HG03280 (cell line): Measurements from ENCODE around the gene FAM229A.
A peak's percentile ranks its signal among the peaks of the same experiment; 100 is the strongest.
"Not testable (repeated sequence)": the region's sequence is repeated elsewhere in the genome, so short reads cannot be mapped to it uniquely, and the experiment has no call there.

Experiments
- ATAC-seq: cut with Tn5 transposase; IDR thresholded peaks from one replicate; pipeline ENCODE4 v1.9.1; 2021; ENCODE audit warnings: mild to moderate bottlenecking, moderate library complexity; ENCODE audit not compliant: unreplicated experiment

FAM229A gene

DNA sequence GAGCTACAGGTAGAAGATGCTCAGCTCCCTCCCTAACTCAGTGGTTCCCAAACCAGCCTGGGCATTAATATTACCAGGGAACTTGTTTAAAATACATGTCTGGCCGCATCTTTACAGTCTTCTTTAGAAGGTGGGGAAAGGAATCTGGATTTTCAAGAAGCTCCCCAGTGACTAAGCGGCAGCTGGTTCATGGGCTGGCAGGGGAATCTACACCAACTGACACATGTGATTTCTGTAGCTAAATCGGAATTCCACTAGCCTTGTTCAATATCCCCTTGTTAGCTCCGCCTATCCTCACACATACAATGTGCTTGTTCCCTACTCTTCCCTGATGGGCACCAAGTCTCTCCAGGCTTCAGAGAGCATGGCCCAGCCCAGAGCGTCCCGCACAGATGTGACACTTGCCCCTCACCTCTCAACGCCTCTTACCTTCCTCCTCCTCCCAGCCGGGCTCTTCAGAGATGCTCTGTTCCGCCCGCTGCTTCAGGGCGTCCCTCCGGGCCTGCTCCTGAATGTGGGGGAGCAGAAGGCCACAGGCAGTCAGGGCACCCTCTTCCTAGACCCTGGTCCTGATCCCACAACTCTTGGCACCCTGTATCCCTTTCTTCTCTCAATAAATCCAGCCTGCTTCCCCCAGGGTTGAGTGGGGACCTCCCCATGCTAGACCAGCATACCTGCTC, 15.4 kb upstream of the FAM229A start:
- ATAC-seq = no peak

DNA sequence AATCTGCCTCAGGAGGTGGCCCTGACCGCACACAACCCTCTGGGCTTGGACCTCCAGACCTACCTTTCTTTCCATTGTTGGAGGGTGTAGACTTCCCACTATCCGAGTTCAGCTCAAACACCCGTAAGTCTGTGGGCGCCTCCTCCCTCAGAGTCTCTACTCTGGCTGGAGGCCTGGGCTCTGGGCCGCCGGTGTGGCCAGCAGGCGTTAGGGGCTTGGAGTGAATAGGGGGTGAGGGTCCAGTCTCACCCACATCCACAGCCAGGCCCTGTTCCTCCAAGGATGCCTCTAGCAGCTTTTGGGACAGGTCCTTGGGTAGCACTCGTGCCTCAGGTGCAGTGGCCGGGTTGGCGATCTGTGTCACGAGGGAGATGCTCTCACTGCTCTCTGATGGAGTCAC, 13.9 kb upstream of the FAM229A start:
- ATAC-seq = no peak

DNA sequence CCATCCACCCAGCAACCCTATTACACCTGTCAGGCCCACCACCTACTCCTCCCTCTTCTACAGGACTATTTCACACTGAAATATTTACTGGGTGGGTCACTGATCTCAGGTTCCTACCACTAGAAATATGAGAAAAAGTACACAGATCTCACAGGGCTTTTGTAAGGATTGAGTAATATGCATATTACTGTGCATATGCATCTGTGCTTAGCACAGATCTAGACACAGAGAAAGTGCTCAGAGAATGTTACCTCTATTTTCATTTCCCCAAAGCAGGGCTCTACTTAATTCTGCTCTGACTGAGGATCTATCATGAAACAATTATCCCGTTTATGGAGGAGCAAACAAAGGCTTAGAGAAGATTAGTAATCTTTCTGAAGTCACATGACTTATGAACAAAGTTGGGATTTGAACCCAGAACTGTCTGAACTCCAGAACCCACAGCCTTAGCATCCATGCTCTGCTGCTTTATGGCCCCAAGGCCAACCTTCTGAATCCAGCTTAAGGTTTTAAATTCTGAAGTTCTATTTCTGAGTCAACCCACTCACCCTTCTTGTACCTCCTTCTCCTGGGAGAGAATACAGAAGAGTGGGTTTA, 11.8 kb upstream of the FAM229A start:
- no peak for ATAC-seq

DNA sequence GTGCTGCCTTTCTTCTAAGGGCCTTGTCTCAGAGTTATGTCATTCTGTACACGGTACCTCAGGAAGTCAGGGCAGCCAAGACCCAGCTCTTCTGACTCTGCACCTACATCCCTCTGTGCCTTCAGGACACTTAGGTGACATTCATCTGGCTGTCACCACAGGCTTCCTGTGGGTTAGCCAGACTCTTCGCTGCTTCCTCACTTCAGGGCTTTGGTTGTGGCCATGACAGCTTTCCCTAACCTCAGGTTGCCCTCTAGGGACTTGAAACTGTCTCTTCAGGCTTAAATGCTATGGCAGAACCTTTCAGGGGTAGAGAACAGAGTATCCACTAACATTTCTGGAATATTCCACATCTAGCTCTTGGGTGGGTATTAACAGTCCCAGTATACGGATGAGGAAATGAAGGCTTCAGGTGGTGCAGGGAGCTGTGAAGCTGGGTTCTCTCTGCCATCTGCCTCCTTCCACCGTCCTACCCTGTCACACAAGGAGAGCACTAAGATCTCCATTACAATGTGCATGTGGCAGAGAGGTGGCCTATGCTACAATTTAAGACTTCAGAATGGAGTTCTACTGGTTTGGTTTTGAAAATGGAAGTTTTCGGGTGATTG, 10.0 kb upstream of the FAM229A start:
- no peak for ATAC-seq

DNA sequence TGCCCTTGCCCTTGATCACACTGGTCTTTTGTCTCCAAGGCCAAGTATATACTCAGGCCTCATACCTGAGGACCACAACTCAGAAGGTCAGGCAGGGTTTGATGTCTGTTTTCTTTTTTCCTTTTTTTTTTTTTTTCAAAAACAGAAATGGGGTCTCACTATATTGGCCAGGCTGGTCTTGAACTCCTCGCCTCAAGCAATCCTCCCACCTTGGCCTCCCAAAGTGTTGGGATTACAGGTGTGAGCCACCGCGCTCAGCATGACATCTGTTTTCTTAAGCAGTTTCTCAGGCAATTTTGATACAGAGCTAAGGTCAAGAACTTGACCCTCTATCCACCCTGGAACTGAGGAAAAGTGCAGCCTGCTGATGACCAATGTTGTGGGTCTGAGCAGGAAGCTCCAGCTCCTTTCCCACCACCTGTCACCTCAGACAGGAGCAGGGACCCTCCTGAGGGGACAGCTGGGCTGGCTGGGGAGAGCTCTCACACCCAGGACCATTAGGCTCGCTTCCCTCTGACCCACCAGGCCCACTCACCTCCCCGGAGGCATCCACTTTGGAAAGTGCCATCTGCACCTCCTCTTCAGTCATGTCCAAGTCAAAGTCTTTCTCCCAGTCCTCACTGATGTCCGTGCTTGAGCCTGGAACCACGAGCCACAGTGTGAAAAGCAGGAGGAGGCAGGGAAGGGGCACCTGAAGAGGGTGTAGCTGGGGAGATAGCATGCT, 5.8 kb upstream of the FAM229A start:
- no peak for ATAC-seq

DNA sequence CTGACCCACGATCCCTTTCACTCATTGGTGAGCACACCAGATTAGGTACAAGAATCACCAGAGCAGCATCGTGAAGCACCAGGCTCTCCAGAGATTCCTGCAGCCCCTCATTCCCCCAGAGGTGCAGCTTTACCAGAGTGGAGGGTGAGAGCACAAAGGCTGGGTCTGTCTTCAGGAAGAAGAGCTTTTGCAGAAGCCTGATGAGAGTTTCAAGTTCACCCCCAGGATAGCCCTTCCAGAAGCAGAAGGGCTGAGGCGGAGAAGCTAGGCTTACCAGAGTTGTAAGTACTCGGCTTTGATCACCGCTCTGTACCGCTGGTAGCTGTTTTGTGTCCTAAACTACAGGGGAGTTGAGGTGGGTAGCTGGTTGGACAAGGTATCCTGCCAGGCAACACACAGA, 3.2 kb upstream of the FAM229A start:
- ATAC-seq = no peak

DNA sequence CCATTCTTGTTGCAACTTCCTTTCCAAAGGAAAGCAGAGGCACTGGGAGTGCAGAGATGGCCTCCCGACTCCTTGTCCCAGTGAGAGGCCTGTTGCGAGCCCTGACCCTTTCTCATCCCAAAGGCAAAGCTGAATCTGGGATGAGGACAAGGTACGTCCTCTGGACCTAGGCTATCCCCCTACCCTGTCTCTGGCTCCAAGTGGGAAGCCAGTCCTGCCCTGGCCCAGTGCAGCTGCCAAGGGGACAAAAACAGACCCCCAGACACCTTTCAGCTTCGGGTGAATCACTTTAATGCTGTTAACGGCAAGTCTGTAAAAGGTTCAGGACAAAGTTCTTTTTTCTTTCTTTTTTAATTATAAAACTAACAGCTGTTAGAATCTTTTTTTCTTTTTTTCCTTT, 2.6 kb upstream of the FAM229A start:
- no peak for ATAC-seq

DNA sequence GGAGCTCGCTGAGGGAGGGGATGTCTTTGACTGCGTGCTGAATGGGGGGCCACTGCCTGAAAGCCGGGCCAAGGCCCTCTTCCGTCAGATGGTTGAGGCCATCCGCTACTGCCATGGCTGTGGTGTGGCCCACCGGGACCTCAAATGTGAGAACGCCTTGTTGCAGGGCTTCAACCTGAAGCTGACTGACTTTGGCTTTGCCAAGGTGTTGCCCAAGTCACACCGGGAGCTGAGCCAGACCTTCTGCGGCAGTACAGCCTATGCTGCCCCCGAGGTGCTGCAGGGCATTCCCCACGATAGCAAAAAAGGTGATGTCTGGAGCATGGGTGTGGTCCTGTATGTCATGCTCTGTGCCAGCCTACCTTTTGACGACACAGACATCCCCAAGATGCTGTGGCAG, 1.4 kb upstream of the FAM229A start:
- no peak for ATAC-seq

DNA sequence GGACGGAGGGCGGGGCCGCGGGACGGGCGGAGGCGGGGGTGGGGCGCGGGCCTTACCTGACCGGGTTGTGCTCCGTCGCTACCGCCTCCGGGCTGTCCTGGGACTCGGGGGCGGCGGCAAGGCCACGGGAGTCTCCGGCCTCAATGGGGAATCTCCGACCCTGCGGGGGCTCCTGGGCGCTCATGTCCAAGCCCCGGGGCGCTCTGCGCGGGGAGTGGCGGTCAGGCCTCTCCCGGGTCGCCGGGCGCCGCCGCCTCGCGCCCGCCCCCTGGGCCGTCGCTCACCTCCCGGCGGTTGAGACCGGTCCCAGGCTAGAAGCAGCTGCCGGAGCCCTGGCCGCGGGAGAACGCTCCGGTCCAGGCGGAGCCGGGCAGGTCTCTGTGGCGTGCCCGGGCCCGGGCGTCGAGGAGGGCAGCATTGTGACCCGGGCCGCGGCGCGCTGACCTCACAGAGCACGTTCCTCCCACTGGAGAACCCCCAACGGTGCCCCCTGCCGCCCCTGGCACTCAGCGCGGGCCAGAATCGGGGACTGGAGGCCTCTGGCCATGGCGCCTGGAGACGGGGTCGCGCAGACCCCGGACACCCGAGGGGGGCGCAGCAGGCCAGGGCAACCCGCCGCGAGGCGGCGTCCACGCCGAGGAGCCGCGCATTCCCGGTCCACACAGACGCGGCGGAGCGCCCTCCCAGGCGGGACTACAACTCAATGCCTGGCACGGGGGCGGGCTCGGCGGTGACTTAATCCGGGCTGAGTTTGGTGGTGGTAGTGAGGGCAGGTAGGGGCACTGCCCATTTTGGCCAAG, 411 bp downstream of the FAM229A start:
- no peak for ATAC-seq

DNA sequence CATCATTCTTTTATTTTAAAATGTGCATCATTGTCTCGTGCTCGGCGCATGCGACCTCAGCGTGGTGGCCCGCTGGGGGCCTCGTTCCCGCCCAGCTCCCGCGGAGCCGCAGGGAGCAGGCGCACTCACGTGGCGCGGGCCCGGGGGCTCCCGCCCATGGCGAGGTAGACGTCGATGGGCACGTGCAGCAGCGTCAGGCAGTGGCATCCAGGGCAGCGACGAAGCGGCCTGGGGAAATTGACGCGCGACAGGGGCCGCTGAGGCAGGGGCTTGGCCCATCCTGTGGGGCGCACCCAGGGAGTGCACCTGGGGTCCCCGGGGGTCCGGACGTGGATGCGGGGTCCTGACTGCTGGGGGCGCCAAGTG, 994 bp downstream of the FAM229A start:
- no peak for ATAC-seq

DNA sequence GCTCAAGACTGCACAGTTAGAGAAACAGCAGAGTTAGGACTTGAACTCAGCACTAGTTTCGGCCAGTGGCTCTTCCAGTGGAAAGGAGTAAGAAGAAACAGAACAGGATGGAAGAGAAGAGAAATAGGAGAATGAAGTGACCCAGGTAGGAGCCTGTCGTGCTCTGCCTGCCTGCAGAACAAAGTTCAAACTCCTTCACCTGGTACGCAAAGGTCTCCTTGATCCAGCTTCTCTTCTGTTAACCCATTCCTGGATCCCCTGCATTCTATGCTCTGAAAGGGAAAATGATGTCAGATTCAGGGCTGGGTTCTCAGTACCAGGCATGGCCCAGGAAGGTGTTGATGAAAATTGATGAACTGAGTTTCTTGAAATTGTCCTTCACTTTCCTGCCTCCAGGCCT, 3.9 kb downstream of the FAM229A start:
- no peak for ATAC-seq

DNA sequence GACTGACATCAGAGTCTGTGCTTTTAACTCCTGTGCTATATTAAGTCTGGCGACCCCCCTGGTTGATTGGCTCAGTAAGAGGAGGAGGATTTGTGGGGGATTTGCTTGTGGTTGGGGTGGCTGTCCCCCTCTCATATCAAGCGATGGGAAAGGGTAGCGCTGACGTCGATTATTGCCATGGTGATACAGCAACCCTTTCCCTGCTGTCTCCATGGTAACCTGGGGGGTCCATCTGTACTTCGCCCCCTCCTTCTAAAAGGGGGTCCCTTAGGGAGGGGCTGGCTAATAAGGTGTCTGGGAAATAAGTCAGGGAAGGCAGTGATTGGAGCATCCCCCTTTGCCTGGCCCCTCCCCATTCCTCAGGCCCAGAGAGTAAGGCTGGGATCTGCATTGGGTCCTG, 4.7 kb downstream of the FAM229A start:
- no peak for ATAC-seq

DNA sequence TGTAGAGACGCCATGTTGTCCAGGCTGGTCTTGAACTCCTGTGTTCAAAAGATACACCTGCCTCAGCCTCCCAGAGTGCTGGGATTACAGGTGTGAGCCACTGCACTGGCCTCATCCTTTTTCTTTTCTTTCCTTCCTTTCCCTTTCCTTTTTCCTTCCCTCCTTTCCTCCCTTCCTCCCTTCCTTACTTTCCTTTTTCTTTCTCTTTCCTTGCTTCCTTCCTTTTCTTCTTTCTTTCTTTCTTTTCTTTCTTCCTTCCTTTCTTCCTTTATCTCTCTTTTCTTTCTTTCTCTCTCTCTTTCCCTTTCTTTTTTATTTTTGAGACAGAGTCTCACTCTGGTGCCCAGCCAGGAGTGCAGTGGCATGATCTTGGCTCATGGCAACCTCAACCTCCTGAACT, 5.8 kb downstream of the FAM229A start:
- ATAC-seq = no peak

DNA sequence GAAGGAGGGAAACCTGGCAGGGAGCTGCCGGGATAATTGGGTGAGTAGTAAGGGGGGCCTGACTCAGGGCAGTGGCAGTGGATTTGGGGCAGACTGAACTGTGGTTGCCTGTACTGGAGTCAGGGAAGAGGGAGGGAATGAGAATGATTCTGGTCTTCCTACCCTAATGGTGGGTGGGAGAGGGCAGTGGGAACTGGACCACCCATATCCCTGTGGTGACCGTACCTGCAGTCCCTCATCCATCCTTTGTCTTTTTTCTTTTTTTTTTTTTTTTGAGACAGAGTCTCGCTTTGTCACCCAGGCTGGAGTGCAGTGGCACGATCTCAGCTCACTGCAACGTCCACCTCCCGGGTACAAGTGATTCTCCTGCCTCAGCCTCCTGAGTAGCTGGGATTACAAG, 6.5 kb downstream of the FAM229A start:
- ATAC-seq = not testable (repeated sequence)

DNA sequence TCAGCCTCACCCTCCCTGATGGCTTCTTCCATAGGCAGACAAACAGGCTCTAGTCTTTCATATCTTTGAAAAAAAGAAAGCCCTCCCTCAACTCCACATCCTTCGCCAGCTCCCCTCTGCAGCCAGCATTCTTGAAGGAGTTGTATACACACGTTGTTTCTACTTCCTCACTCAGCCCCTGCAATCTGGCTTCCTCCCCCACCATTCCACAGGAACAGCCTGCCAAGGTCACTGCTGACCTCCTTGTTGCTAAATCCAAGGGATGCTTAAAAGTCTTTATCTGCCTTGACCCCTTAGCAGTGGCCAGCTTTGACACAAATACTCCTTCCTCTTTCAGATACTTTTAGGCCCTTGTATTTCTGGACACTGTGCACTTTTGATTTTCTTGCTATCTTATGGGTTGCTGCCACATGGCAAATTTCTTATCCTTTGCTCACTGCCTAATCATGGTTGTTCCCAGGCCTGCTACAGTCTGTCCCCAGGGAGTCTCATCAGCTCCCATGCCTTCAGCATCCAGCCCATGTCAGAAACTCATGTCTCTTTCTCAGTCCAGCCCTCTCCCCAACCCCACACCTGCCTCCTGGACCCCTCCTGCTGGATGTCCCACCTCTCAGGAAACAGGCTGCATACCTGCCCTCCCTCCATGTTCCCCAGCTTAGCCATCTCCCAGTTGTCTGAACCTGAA, 8.3 kb downstream of the FAM229A start:
- ATAC-seq = no peak

DNA sequence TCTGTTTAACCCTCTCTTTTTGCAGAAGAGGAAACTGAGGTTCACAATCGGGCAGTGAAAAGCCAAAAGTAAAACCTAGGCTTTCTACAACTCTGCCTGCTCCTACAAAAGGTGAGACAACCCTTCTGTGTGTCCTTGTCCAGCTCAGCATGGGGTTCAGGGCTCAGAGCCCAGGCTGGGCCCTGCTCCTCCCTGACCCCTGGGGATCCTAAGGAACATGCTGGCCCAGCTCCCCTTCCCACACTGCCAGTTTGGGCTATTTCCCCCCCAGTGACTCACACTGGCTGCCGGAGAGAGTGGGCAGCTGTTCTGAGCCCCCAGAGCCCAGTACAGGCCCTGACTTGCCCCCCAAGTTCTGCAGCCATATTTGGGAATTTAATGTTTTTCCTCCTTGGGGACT, 8.9 kb downstream of the FAM229A start:
- no peak for ATAC-seq

DNA sequence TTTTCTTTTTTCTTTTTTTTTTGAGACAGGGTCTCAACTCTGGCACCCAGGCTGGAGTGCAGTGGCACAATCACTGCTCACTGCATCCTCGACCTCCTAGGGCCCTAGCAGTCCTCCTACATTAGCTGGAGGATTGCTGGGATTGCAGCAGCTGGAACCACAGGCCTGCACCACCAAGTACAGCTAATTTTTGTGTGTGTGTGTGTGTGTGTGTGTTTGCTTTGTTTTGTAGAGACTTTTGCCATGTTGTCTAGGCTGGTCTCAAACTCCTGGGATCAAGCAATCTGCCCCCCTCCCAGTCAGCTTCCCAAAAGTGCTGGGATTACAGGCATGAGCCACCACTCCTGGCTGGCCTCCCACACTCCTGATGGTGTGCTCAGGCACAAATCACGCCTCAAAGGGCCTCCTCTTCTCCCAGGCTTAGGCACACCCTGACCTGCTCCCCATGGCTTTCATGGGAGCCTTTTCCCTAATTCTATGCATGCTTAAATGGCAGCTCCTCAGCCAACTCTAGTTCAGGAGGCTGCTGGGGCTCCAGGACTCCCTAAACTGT, 9.4 kb downstream of the FAM229A start:
- ATAC-seq = no peak

DNA sequence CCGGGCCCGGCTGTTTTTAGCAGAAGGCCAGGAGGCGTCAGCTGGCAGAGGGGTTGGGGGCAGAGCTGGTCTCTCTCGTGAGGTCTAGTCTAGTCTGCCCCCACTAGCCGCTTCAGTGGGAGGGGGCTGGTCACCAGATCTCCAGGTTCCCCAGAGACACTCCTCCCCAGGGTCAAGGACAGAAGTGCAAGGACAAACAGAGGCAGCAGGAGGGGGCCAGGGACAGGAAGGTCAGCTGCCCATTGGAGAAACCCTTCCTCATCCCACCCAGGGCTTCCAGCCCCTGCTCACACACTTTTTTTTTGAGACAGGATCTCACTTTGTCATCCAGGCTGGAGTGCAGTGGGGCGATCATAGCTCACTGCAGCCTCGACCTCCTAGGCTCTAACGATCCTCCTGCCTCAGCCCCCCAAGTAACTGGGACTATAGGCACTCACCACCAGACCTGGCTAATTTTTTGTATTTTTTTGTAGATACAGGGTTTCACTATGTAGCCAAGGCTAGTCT, 10.0 kb downstream of the FAM229A start:
- no peak for ATAC-seq

DNA sequence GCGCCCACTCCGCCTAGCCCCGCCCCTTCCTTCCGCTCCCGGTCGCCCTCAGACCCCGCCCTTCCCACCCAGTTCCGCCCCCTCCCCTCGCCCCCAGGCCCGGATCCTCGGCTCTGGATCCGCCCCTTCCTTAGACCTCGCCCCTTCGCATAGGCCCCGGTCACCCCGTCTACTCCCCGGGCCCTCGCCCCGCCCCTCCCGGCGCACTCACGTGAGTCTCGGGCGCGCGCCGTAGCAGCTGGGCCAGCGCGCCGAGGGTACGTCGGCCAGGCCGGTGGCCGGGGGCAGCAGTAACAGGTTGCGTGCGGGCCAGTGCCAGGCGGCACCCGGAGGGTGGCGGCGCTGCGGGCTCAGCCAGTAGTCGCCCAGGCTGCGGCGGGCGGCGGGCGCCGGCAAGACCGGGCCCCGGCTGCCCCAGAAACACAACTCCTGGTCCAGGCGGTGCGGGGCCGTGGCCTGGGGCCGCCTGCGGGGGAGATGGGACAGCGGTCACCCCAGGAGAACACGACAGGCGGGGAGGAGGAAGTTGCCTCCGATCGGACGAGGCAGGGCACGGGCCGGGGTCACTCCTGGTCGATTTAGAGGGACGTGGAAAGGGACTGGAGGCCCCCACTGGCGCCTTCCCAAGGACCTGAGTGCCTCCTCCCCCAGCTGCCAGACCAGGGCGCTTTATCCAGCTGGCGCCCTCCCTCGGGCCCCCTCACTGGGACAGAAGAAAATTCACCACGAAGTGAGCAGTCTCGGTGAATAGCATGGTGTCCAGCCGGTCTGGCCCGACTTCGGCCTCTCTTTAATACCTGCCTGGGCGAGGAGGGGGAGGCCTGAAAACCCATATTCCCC, 10.7 kb downstream of the FAM229A start:
- ATAC-seq = peak; percentile 89
